D721Med (cell line): ENCODE data around the gene PPA2.

ENCODE experiments used
- DNase-seq: peaks from one replicate; pipeline ENCODE4 v3.0.0; 2011; ENCODE audit warnings: low spot score; ENCODE audit not compliant: insufficient read length
- FAIRE-seq: peaks from 2 replicates; lab custom pipeline; 2011; peaks lifted over from hg19 to GRCh38; lab: Jason Lieb, UNC
- TF ChIP-seq, protein P1 (sequence below): IDR thresholded peaks from 2 replicates; pipeline ENCODE4 v1.5.1; 2012; ENCODE audit warnings: mild to moderate bottlenecking, control low read depth; ENCODE audit not compliant: insufficient read depth; ENCODE audit errors: missing control alignments

Gene PPA2

GRCh38 chr4:105373324-105373723 is 100.5 kb downstream of the PPA2 start:
- FAIRE-seq, result no peak
- TF ChIP-seq, protein P1, sequence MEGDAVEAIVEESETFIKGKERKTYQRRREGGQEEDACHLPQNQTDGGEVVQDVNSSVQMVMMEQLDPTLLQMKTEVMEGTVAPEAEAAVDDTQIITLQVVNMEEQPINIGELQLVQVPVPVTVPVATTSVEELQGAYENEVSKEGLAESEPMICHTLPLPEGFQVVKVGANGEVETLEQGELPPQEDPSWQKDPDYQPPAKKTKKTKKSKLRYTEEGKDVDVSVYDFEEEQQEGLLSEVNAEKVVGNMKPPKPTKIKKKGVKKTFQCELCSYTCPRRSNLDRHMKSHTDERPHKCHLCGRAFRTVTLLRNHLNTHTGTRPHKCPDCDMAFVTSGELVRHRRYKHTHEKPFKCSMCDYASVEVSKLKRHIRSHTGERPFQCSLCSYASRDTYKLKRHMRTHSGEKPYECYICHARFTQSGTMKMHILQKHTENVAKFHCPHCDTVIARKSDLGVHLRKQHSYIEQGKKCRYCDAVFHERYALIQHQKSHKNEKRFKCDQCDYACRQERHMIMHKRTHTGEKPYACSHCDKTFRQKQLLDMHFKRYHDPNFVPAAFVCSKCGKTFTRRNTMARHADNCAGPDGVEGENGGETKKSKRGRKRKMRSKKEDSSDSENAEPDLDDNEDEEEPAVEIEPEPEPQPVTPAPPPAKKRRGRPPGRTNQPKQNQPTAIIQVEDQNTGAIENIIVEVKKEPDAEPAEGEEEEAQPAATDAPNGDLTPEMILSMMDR, result no peak

GRCh38 chr4:105369988-105370387 is 103.9 kb downstream of the PPA2 start:
- FAIRE-seq (no peak), DNase-seq (no peak)
- TF ChIP-seq, protein P1, result no peak

More at GRCh38 chr4:105373324-105373723, 100.5 kb downstream of the PPA2 start:
- no peak for DNase-seq

DNA sequence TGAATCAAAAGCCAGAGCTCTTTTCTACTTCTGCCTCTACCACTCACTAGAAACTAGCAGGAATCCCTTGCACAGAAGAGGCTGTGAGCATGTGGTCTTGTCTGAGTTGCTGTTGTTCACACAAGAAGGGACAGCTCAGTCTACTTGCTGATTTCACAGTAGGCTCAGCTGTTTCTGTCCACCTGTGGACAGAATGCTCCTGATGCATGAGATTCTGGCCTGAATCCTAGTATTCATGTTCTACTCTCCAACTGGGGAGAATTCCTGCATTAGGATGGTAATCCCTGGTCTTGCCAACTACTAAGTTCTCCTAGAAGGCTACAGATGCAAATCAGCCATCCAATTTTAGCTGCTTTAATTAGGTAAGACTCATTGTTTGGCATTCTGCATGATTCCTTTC is 112.8 kb downstream of the PPA2 start:
- TF ChIP-seq, protein P1, result no peak
- no peak for FAIRE-seq
- no peak for DNase-seq

- DNase-seq, result no peak
- TF ChIP-seq, protein P1, result no peak
- FAIRE-seq, result no peak
Measured at GRCh38 chr4:105357258-105357980, 116.4 kb downstream of the PPA2 start.

DNA sequence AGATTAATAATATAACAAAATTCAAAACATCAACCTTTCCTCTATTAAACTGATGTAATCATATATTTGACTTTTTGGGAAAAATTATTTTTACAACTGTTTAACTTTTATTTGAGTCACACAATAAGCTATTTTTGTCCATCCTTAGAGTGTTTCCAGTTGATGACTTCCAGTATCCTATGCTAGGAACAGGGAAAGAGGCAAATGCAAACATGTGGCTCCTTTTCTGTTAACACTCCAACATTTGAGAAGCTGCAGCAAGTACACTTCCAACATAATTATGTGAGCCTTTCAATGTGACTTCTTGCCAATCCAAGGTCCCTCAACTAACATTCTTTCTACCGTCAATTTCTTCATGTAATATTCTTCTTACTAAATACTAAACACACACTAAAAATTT is 117.7 kb downstream of the PPA2 start:
- DNase-seq (no peak), FAIRE-seq (no peak)
- TF ChIP-seq, protein P1, result no peak

DNA sequence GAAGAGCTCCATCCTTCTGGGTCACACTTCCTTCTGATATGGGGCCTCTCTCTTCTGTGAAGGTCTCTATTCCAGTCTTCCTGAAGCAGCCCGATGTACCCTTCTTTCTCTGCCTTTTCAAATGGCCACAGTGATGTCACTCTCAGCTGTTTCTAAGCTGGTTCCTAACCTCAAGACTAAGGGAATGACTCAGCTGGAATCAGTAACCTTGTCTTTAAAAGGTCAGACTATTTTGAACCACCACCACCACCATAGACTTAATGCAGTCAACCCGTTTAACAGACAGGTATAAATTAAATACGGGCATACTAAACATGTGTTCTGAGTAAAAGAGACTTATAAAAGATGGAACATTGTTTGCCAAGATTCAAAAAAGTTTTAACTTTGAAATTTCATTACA is 121.0 kb downstream of the PPA2 start:
- FAIRE-seq (no peak), DNase-seq (no peak)
- TF ChIP-seq, protein P1, result no peak

DNA sequence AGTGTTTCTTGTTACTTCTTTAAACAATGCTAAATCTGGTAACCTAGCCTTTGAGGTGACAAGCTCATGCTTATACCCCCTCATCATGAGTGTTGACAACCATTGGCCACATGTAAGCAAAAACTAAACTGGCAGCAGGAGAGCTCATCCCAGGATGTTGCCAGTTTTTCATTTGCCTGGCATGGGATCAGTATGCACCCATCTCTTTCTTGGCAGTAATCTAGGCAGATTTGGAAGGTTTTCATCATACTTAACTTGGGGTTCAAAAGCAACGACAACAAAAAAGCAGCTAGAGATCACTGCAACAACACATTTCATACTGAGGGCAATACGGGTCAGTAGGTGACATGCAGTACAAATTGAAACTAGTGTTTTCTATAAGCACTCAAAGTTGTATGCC is 122.0 kb downstream of the PPA2 start:
- TF ChIP-seq, protein P1, result no peak
- FAIRE-seq, result no peak
- no peak for DNase-seq
